Naive thymus-derived CD4-positive, alpha-beta T cell (primary cell): ENCODE data around the gene RAB10. TPM values are rescaled to one million over a fixed set of nuclear protein-coding genes. Genes with fewer than 3 reads are reported as not detected.

Source experiments
- ATAC-seq: fragments of 150-1000 bp; cut with Tn5 transposase; 2 replicates; pipeline ENCODE4 v1.10.0; 2021; ENCODE audit warnings: mild to moderate bottlenecking, moderate library complexity
- CTCF ChIA-PET: fragments of 350-600 bp; sonication (Branson Sonifier 250); formaldehyde crosslinking; loops from one replicate; lab custom pipeline; 2021; ENCODE audit warnings: antibody characterized with exemption; lab: Charles Lee
- POLR2A ChIA-PET: fragments of 350-600 bp; sonication (Branson Sonifier 250); formaldehyde crosslinking; loops from one replicate; lab custom pipeline; 2021; ENCODE audit warnings: antibody characterized with exemption, inconsistent platforms; lab: Charles Lee
- DNase-seq, 9 donors: peaks; one replicate each; pipeline versions ENCODE4 v3.0.0 to v3.0.0-alpha.2; 2020 to 2022; ENCODE audit warnings: mixed read lengths in 1 of 9
- H3K27ac ChIP-seq: one replicate; pipeline ENCODE4 v1.7.0; 2013; ENCODE audit warnings: mild to moderate bottlenecking, low read depth, low read length, moderate library complexity
- H3K27me3 ChIP-seq, 2 donors: one replicate each; pipeline ENCODE4 v1.7.0; 2013; ENCODE audit warnings: low read length in 2 of 2, mild to moderate bottlenecking in 2 of 2, moderate library complexity in 2 of 2; ENCODE audit not compliant: control insufficient read depth in 2 of 2, insufficient read depth in 2 of 2
- H3K36me3 ChIP-seq, 3 experiments: 1 replicate in 2 of 3; 2 replicates in 1 of 3; pipeline ENCODE4 v1.7.0; 2013; ENCODE audit warnings: low read length in 3 of 3, mild to moderate bottlenecking in 3 of 3, moderate library complexity in 1 of 3; ENCODE audit not compliant: insufficient read depth in 3 of 3, control insufficient read depth in 2 of 3
- H3K4me1 ChIP-seq, 2 donors: one replicate each; pipeline ENCODE4 v1.7.0; 2013; ENCODE audit warnings: low read length in 2 of 2, mild to moderate bottlenecking in 2 of 2, moderate library complexity in 1 of 2; ENCODE audit not compliant: control insufficient read depth in 2 of 2, insufficient read depth in 2 of 2
- H3K4me3 ChIP-seq: 2 replicates; pipeline ENCODE4 v1.7.0; 2013; ENCODE audit warnings: mild to moderate bottlenecking, low read length
- H3K9me3 ChIP-seq, 3 experiments: 1 replicate in 2 of 3; 2 replicates in 1 of 3; pipeline ENCODE4 v1.7.0; 2013; ENCODE audit warnings: low read length in 3 of 3; ENCODE audit not compliant: control insufficient read depth in 2 of 3
- H3K27ac Mint-ChIP-seq, 9 donors: one replicate each; pipeline ENCODE4 v1.8.0; 2020 to 2022; ENCODE audit warnings: mixed read lengths in 9 of 9, mild to moderate bottlenecking in 8 of 9, moderate library complexity in 5 of 9, inconsistent platforms in 2 of 9
- H3K27me3 Mint-ChIP-seq, 5 donors: one replicate each; pipeline ENCODE4 v1.8.0; 2021 to 2022; ENCODE audit warnings: mixed read lengths in 5 of 5, mild to moderate bottlenecking in 1 of 5
- H3K36me3 Mint-ChIP-seq, 5 donors: one replicate each; pipeline ENCODE4 v1.8.0; 2020 to 2022; ENCODE audit warnings: mixed read lengths in 5 of 5, mild to moderate bottlenecking in 3 of 5, inconsistent platforms in 1 of 5
- H3K4me1 Mint-ChIP-seq, 7 donors: one replicate each; pipeline ENCODE4 v1.8.0; 2020 to 2022; ENCODE audit warnings: mixed read lengths in 7 of 7, mild to moderate bottlenecking in 3 of 7, inconsistent platforms in 1 of 7
- H3K4me3 Mint-ChIP-seq, 10 donors: one replicate each; pipeline ENCODE4 v1.8.0; 2020 to 2022; ENCODE audit warnings: mild to moderate bottlenecking in 10 of 10, mixed read lengths in 10 of 10, moderate library complexity in 6 of 10, inconsistent platforms in 2 of 10
- H3K9me3 Mint-ChIP-seq, 11 donors: one replicate each; pipeline ENCODE4 v1.8.0; 2020 to 2022; ENCODE audit warnings: mixed read lengths in 11 of 11, mild to moderate bottlenecking in 4 of 11, inconsistent platforms in 1 of 11, moderate library complexity in 1 of 11
- intact Hi-C, 2 donors: fragments of 100-400 bp; cut with micrococcal nuclease; formaldehyde crosslinking; loops; one replicate each; pipeline ENCODE4 v1.15.1; 2023
- polyA plus RNA-seq, 2 donors: library from polyadenylated mRNA; unstranded; fragments of 300-500 nt; fragmentation: Illumina TruSeq; gene quantifications; one replicate each; pipeline ENCODE4 v1.2.3, GENCODE V29; 2021
- total RNA-seq, 6 experiments: library from RNA in 5 of 6; stranded (reverse) in 5 of 6; gene quantifications; 1 replicate in 5 of 6; 2 replicates in 1 of 6; pipeline ENCODE4 v1.2.3 and lab custom pipeline; 2021 to 2026

The RAB10 gene
- total and polyA plus RNA-seq, 7 experiments from 2014 or later: 25.6 to 108 (median 60.5) TPM

GRCh38 chr2:26059542-26059941, 25.7 kb downstream of the RAB10 start:
- Mint-ChIP-seq H3K4me3 (no peak overlapping the region), H3K4me1 (peaks cover 17 to 56% (median 45%) of the 10 kb centered on the region in 7 donors), H3K27ac (no peak overlapping the region), H3K36me3 (peaks cover 0 to 18% (median 9%) of the 10 kb centered on the region in 5 donors), H3K27me3 (no peaks in the 10 kb centered on the region), H3K9me3 (no peaks in the 10 kb centered on the region)
- no peaks in the 10 kb centered on the region for H3K9me3 ChIP-seq
- no peaks in the 10 kb centered on the region for H3K27me3 ChIP-seq
- no peak overlapping the region for H3K27ac ChIP-seq
- no peak for DNase-seq
- no peak for ATAC-seq
- H3K4me1 ChIP-seq: peaks cover 0 to 15% of the 10 kb centered on the region in 2 donors
- ChIA-PET POLR2A (no interaction called here), CTCF (interaction anchor here (0.5 kb wide), 1 partner anchor 848 kb away, joined by 3 read pairs; no protein-coding TSS in a partner anchor)
- H3K36me3 ChIP-seq: peaks cover 0 to 3% (median 0%) of the 10 kb centered on the region in 3 experiments
- intact Hi-C loops: no loop called here
- H3K4me3 ChIP-seq: no peak overlapping the region

GRCh38 chr2:26061539-26061938, 27.7 kb downstream of the RAB10 start:
- no peak overlapping the region for H3K27ac ChIP-seq
- H3K4me3 ChIP-seq: no peak overlapping the region
- CTCF ChIA-PET: interaction anchor here (1.3 kb wide), 1 partner anchor 70 kb away, joined by 8 read pairs; no protein-coding TSS in a partner anchor
- no peaks in the 10 kb centered on the region for H3K27me3 Mint-ChIP-seq
- H3K36me3 ChIP-seq: peaks cover 0 to 3% (median 0%) of the 10 kb centered on the region in 3 experiments
- H3K4me3 Mint-ChIP-seq: no peak overlapping the region
- POLR2A ChIA-PET: interaction anchor here (1.5 kb wide), 1 partner anchor 14 kb away, joined by 3 read pairs; no protein-coding TSS in a partner anchor
- peaks cover 0 to 25% (median 14%) of the 10 kb centered on the region in 5 donors for H3K36me3 Mint-ChIP-seq
- no peaks in the 10 kb centered on the region for H3K9me3 Mint-ChIP-seq
- peaks cover 0 to 14% of the 10 kb centered on the region in 2 donors for H3K4me1 ChIP-seq
- peaks cover 18 to 54% (median 46%) of the 10 kb centered on the region in 7 donors for H3K4me1 Mint-ChIP-seq
- intact Hi-C loops: loop anchor here in 1 of 2 donors (10.0 kb wide), 1 partner anchor 183 kb away; the partner anchor contains the start of genes HADHA and HADHB
- no peaks in the 10 kb centered on the region for H3K27me3 ChIP-seq
- H3K9me3 ChIP-seq: no peaks in the 10 kb centered on the region
- ATAC-seq: no peak
- peak overlapping the region in 1 of 9 donors; percentile 46 for H3K27ac Mint-ChIP-seq
- no peak for DNase-seq

GRCh38 chr2:26064846-26065245, 31.0 kb downstream of the RAB10 start:
- Histone ChIP-seq H3K9me3 (no peaks in the 10 kb centered on the region), H3K36me3 (peaks cover 0 to 3% (median 0%) of the 10 kb centered on the region in 3 experiments), H3K27ac (no peak overlapping the region), H3K4me1 (peaks cover 7 to 16% of the 10 kb centered on the region in 2 donors), H3K27me3 (no peaks in the 10 kb centered on the region), H3K4me3 (no peak overlapping the region)
- H3K9me3 Mint-ChIP-seq: no peaks in the 10 kb centered on the region
- intact Hi-C loops: loop anchor here in 1 of 2 donors (10.0 kb wide), 1 partner anchor 180 kb away; the partner anchor contains the start of genes HADHA and HADHB
- peaks cover 0 to 20% (median 17%) of the 10 kb centered on the region in 5 donors for H3K36me3 Mint-ChIP-seq
- ChIA-PET CTCF (interaction anchor here (0.7 to 1.2 kb wide), 2 partner anchors 23 to 359 kb away, joined by 3 to 4 read pairs; no protein-coding TSS in a partner anchor), POLR2A (interaction anchor here (0.9 kb wide), 1 partner anchor 11 kb away, joined by 3 read pairs; no protein-coding TSS in a partner anchor)
- peaks cover 29 to 50% (median 46%) of the 10 kb centered on the region in 7 donors for H3K4me1 Mint-ChIP-seq
- peak; percentile 10 for ATAC-seq
- H3K27me3 Mint-ChIP-seq: no peaks in the 10 kb centered on the region
- H3K27ac Mint-ChIP-seq: peak overlapping the region in 2 of 9 donors; percentile 33 to 43
- DNase-seq: no peak
- H3K4me3 Mint-ChIP-seq: no peak overlapping the region

- Mint-ChIP-seq H3K27me3 (no peaks in the 10 kb centered on the region), H3K36me3 (peaks cover 0 to 17% (median 13%) of the 10 kb centered on the region in 5 donors), H3K4me3 (peak overlapping the region in 5 of 10 donors; percentile 28 to 59 (median 36)), H3K9me3 (no peaks in the 10 kb centered on the region), H3K27ac (peak overlapping the region in 4 of 9 donors; percentile 36 to 82 (median 52)), H3K4me1 (peaks cover 37 to 59% (median 49%) of the 10 kb centered on the region in 7 donors)
- no peaks in the 10 kb centered on the region for H3K27me3 ChIP-seq
- no peaks in the 10 kb centered on the region for H3K9me3 ChIP-seq
- DNase-seq: no peak
- no peak overlapping the region for H3K27ac ChIP-seq
- ChIA-PET POLR2A (no interaction called here), CTCF (no interaction called here)
- H3K4me3 ChIP-seq: no peak overlapping the region
- no peak for ATAC-seq
- intact Hi-C loops: loop anchor here in 1 of 2 donors (10.0 kb wide), 1 partner anchor 177 kb away; the partner anchor contains the start of genes HADHA and HADHB
- H3K36me3 ChIP-seq: no peaks in the 10 kb centered on the region
- peaks cover 7 to 25% of the 10 kb centered on the region in 2 donors for H3K4me1 ChIP-seq
These were observed 33.5 kb downstream of the RAB10 start for GRCh38 chr2:26067186-26067974.

GRCh38 chr2:26067980-26068507, 34.2 kb downstream of the RAB10 start:
- ChIA-PET POLR2A (no interaction called here), CTCF (interaction anchor here (0.9 kb wide), 1 partner anchor 84 kb away, joined by 3 read pairs; no protein-coding TSS in a partner anchor)
- H3K4me1 ChIP-seq: peaks cover 7 to 25% of the 10 kb centered on the region in 2 donors
- H3K27ac ChIP-seq: no peak overlapping the region
- no peaks in the 10 kb centered on the region for H3K9me3 ChIP-seq
- Mint-ChIP-seq H3K36me3 (peaks cover 0 to 17% (median 13%) of the 10 kb centered on the region in 5 donors), H3K4me3 (peak overlapping the region in 9 of 10 donors; percentile 19 to 76 (median 53)), H3K27me3 (no peaks in the 10 kb centered on the region), H3K27ac (peak overlapping the region in 5 of 9 donors; percentile 28 to 82 (median 48)), H3K9me3 (no peaks in the 10 kb centered on the region), H3K4me1 (peaks cover 41 to 66% (median 55%) of the 10 kb centered on the region in 7 donors)
- DNase-seq (no peak), ATAC-seq (no peak)
- intact Hi-C loops: loop anchor here (1.0 to 10.0 kb wide), 4 partner anchors 19 to 177 kb away; partner anchors contain the start of genes RAB10 (in 2 of the 2), HADHA (in 1 of the 2) and HADHB (in 1 of the 2)
- H3K27me3 ChIP-seq: no peaks in the 10 kb centered on the region
- no peak overlapping the region for H3K4me3 ChIP-seq
- H3K36me3 ChIP-seq: no peaks in the 10 kb centered on the region
